NT2/D1 (cell line): ENCODE results near the gene ZNF644.

Experiments
- SUZ12 ChIP-seq: IDR thresholded peaks from 2 replicates; pipeline ENCODE4 v1.6.1; 2011; ENCODE audit not compliant: insufficient read length, insufficient read depth; ENCODE audit errors: extremely low read depth
- ZNF274 ChIP-seq: IDR thresholded peaks from 2 replicates; pipeline ENCODE4 v1.6.1; 2011; ENCODE audit warnings: mild to moderate bottlenecking, low read depth, low read length

DNA sequence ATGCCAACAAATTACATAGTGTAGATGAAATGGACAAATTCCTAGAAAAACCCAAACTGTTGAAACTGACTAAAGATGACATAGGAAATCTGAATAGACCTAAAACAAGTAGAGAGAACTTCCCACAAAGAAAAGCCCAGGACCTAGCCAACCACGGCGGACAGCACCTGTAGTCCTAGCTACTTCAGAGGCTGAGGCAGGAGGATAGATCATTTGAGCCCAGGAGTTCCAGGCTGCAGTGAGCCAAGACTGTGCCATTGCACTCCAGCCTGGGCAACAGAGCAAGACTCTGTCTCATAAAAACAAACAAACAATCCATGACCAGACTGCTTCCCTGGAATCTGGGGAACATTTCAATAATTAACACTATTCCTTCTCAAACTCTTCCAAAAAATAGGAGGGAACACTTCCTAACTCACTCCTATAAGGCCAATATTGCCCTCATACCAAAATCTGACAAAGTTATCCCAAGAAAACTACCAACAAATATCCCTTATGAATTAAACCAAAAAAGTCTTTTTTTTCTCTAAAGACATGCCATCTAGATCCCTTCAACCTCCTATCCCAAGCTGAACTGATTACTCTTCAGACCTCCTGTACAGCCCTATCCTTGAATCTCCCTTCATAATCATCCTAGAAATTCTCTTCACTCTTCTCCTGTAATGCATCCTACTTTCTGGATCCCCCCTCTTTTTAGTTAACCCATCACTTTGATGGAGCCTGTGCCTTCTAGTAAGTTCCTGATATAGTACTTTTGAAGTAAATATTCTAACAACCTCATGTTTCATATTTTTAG is 15.5 kb downstream of the ZNF644 start:
- TF ChIP-seq SUZ12 (no peak), ZNF274 (no peak)
